Suprapubic skin (tissue), 4 donors: ENCODE results near the gene CTNNBL1. TPM values are rescaled to one million over a fixed set of nuclear protein-coding genes. Genes with fewer than 3 reads are reported as not detected.

Experiments
- DNase-seq, 2 donors: peaks; one replicate each; pipeline ENCODE4 v3.0.0-alpha.2; 2019; ENCODE audit warnings: low spot score in 2 of 2
- H3K27ac ChIP-seq: fragments of 200-600 bp; sonication (generic); one replicate; pipeline ENCODE4 v1.5.1; 2019
- H3K27me3 ChIP-seq: fragments of 200-600 bp; sonication (generic); one replicate; pipeline ENCODE4 v1.5.1; 2019
- H3K36me3 ChIP-seq: fragments of 200-600 bp; sonication (generic); one replicate; pipeline ENCODE4 v1.5.1; 2019
- H3K4me1 ChIP-seq: fragments of 200-600 bp; sonication (generic); one replicate; pipeline ENCODE4 v1.5.1; 2019
- H3K4me3 ChIP-seq: fragments of 200-600 bp; sonication (generic); one replicate; pipeline ENCODE4 v1.5.1; 2019; ENCODE audit warnings: mild to moderate bottlenecking
- H3K9me3 ChIP-seq: fragments of 200-600 bp; sonication (generic); one replicate; pipeline ENCODE4 v1.5.1; 2019
- EP300 ChIP-seq: sonication (generic); formaldehyde crosslinking; IDR thresholded peaks from one replicate; pipeline ENCODE4 v1.6.1; 2017; ENCODE audit warnings: antibody characterized with exemption
- POLR2A ChIP-seq, 2 donors: fragments of 450-650 bp; IDR thresholded peaks; one replicate each; pipeline ENCODE4 v1.6.1; 2017; ENCODE audit warnings: antibody characterized with exemption in 2 of 2, mild to moderate bottlenecking in 2 of 2, moderate library complexity in 2 of 2
- POLR2AphosphoS5 ChIP-seq, 3 donors: sonication (generic); formaldehyde crosslinking; IDR thresholded peaks; one replicate each; pipeline ENCODE4 v1.6.1; 2017; ENCODE audit warnings: antibody characterized with exemption in 3 of 3
- WGBS: methylation state at CpG from one replicate; pipeline ENCODE4 v1.1.5; 2018; 5-methylcytosine and 5-hydroxymethylcytosine counted together
- total RNA-seq, 4 donors: library from RNA; depleted of rRNA; stranded (reverse); fragments of >200 nt; gene quantifications; one replicate each; pipeline ENCODE4 v1.1.0, GENCODE V29; 2016
- TF ChIP-seq, protein P1 (sequence below), 2 donors: fragments of 200-600 bp in 1 of 2; fragments of 450-650 bp in 1 of 2; sonication (generic) in 1 of 2; IDR thresholded peaks; one replicate each; pipeline ENCODE4 v1.5.1; 2016 to 2019; ENCODE audit warnings: antibody characterized with exemption in 2 of 2, mild to moderate bottlenecking in 1 of 2, moderate library complexity in 1 of 2

Gene CTNNBL1
- total RNA-seq, 4 donors from 2014 or later, result 17.2 to 27.4 (median 26.1) TPM

DNA sequence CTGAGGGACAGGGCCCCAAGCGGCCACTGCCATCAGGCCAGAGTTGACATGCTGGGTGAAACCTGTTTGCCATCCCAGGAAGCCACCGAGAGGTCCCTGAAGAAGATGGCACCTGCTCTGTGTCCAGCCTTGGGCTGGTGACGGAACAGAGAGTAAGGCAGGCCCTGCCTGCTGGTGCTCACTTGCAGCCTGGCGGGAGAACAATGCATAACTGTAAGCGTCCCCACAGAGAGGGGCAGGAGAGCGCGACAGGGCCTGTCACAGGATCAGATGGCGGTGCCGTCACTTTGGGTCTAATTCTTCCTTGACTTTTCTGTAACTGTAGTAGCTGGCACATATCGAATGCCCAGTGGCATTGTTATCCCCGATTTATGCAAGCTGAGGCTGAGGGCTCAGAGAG, 180.1 kb downstream of the CTNNBL1 start:
- Histone ChIP-seq H3K4me1 (no peaks in the 10 kb centered on the region), H3K36me3 (peaks cover 57% of the 10 kb centered on the region), H3K27ac (no peak overlapping the region), H3K4me3 (no peak overlapping the region), H3K27me3 (no peaks in the 10 kb centered on the region), H3K9me3 (no peaks in the 10 kb centered on the region)
- TF ChIP-seq POLR2A (IDR thresholded peaks at IDR 0.05), result no peak
- no peak for DNase-seq
- WGBS, result 94% methylated on average over 8 of the region's 11 CpGs

- H3K4me1 ChIP-seq, result no peaks in the 10 kb centered on the region
- no peak overlapping the region for H3K4me3 ChIP-seq
- no peak for DNase-seq
- peaks cover 40% of the 10 kb centered on the region for H3K36me3 ChIP-seq
- WGBS, result 94% methylated on average over 21 of the region's 24 CpGs
- no peaks in the 10 kb centered on the region for H3K27me3 ChIP-seq
- no peak for TF ChIP-seq POLR2A (IDR thresholded peaks at IDR 0.05)
- TF ChIP-seq POLR2AphosphoS5 (IDR thresholded peaks at IDR 0.05), result no peak
- no peak for TF ChIP-seq EP300
- TF ChIP-seq, protein P1, sequence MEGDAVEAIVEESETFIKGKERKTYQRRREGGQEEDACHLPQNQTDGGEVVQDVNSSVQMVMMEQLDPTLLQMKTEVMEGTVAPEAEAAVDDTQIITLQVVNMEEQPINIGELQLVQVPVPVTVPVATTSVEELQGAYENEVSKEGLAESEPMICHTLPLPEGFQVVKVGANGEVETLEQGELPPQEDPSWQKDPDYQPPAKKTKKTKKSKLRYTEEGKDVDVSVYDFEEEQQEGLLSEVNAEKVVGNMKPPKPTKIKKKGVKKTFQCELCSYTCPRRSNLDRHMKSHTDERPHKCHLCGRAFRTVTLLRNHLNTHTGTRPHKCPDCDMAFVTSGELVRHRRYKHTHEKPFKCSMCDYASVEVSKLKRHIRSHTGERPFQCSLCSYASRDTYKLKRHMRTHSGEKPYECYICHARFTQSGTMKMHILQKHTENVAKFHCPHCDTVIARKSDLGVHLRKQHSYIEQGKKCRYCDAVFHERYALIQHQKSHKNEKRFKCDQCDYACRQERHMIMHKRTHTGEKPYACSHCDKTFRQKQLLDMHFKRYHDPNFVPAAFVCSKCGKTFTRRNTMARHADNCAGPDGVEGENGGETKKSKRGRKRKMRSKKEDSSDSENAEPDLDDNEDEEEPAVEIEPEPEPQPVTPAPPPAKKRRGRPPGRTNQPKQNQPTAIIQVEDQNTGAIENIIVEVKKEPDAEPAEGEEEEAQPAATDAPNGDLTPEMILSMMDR (IDR thresholded peaks at IDR 0.05), result no peak
- H3K9me3 ChIP-seq, result no peaks in the 10 kb centered on the region
- no peak overlapping the region for H3K27ac ChIP-seq
These were observed 181.8 kb downstream of the CTNNBL1 start for GRCh38 chr20:37875460-37876175.

DNA sequence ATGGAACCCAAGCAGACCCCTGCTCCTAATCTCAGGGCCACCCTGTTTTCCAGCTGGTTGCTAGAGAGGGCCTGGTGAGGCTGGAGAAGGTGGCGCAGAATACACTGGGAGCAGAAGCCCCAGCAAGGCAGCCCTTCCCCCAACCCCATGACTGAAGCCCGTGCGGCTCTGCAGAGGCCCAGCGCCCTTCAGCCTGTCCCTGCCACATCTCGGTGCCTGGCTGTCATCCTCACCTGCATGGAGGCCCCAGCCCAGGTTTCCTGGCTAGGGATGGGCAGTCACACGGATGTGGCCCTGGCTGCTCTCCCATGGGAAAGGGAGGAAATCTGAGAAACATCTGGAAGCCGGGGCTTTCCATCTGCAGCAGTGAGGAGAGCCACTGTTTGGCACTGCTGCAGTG, 183.0 kb downstream of the CTNNBL1 start:
- no peaks in the 10 kb centered on the region for H3K9me3 ChIP-seq
- TF ChIP-seq POLR2A (IDR thresholded peaks at IDR 0.05) (no peak), EP300 (no peak), POLR2AphosphoS5 (IDR thresholded peaks at IDR 0.05) (no peak)
- TF ChIP-seq, protein P1 (IDR thresholded peaks at IDR 0.05), result no peak
- H3K27ac ChIP-seq, result no peak overlapping the region
- 70% methylated on average over 5 of the region's 7 CpGs for WGBS
- DNase-seq, result no peak
- no peaks in the 10 kb centered on the region for H3K4me1 ChIP-seq
- peaks cover 27% of the 10 kb centered on the region for H3K36me3 ChIP-seq
- no peaks in the 10 kb centered on the region for H3K27me3 ChIP-seq
- no peak overlapping the region for H3K4me3 ChIP-seq

GRCh38 chr20:37877832-37878772, 184.3 kb downstream of the CTNNBL1 start:
- 82% methylated on average over 20 of the region's 20 CpGs for WGBS

GRCh38 chr20:37878835-37879599, 185.2 kb downstream of the CTNNBL1 start:
- no peaks in the 10 kb centered on the region for H3K9me3 ChIP-seq
- DNase-seq, result no peak

More at GRCh38 chr20:37877832-37878772, 184.3 kb downstream of the CTNNBL1 start:
- no peaks in the 10 kb centered on the region for H3K9me3 ChIP-seq
- H3K4me3 ChIP-seq, result no peak overlapping the region
- DNase-seq, result no peak
- no peaks in the 10 kb centered on the region for H3K4me1 ChIP-seq
- H3K36me3 ChIP-seq, result peaks cover 17% of the 10 kb centered on the region
- TF ChIP-seq POLR2AphosphoS5 (IDR thresholded peaks at IDR 0.05) (no peak), EP300 (no peak), POLR2A (IDR thresholded peaks at IDR 0.05) (no peak)
- TF ChIP-seq, protein P1 (IDR thresholded peaks at IDR 0.05), result no peak
- no peak overlapping the region for H3K27ac ChIP-seq
- H3K27me3 ChIP-seq, result no peaks in the 10 kb centered on the region

More at GRCh38 chr20:37878835-37879599, 185.2 kb downstream of the CTNNBL1 start:
- TF ChIP-seq POLR2A (IDR thresholded peaks at IDR 0.05), result no peak
- TF ChIP-seq, protein P1 (IDR thresholded peaks at IDR 0.05), result no peak
- TF ChIP-seq EP300, result no peak
- no peak for TF ChIP-seq POLR2AphosphoS5 (IDR thresholded peaks at IDR 0.05)
- 81% methylated on average over 12 of the region's 12 CpGs for WGBS
- Histone ChIP-seq H3K4me1 (no peaks in the 10 kb centered on the region), H3K27me3 (peaks cover under 1% of the 10 kb centered on the region), H3K27ac (no peak overlapping the region), H3K4me3 (no peak overlapping the region), H3K36me3 (peaks cover 8% of the 10 kb centered on the region)
